Measurements from ENCODE around the gene MRPS18A. TPM values are rescaled to one million over a fixed set of nuclear protein-coding genes. Genes with fewer than 3 reads are reported as not detected.
"Not testable (repeated sequence)": the region's sequence is repeated elsewhere in the genome, so short reads cannot be mapped to it uniquely, and the experiment has no call there.

The MRPS18A gene
- total RNA-seq, 1 donor from 2014 or later: 41.8 TPM

DNA sequence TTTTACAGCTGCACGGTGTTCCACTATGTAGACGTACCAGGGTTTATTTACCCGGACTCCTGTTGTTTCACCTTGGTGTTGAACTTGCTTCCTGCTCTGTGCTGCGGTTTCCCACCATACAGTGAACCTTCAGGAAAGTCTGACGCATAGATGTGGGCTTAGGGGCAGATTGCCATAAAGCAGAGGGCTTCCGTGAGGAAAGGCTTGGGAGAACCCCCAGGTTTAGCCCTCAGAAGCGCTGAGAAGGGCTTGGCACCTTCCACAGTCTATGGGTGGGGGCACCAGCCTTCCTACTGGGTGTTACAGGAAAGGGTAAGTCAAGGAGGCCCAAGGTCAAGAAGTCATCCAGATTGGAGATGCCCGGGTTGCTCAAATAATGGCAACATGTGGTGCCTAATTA, 19.2 kb upstream of the MRPS18A start:
- Histone ChIP-seq H3K27ac (replicated peaks) (peak overlapping the region; percentile 62), H3K36me3 (no peaks in the 10 kb centered on the region), H3K4me3 (no peak overlapping the region), H3K27me3 (ENCODE audit: low read depth) (no peaks in the 10 kb centered on the region), H3K9me3 (replicated peaks) (no peaks in the 10 kb centered on the region), H3K4me1 (peaks cover 77% of the 10 kb centered on the region)
- intact Hi-C loops (cut with micrococcal nuclease): no loop called here
- no peak for DNase-seq
- TF ChIP-seq, protein P1, sequence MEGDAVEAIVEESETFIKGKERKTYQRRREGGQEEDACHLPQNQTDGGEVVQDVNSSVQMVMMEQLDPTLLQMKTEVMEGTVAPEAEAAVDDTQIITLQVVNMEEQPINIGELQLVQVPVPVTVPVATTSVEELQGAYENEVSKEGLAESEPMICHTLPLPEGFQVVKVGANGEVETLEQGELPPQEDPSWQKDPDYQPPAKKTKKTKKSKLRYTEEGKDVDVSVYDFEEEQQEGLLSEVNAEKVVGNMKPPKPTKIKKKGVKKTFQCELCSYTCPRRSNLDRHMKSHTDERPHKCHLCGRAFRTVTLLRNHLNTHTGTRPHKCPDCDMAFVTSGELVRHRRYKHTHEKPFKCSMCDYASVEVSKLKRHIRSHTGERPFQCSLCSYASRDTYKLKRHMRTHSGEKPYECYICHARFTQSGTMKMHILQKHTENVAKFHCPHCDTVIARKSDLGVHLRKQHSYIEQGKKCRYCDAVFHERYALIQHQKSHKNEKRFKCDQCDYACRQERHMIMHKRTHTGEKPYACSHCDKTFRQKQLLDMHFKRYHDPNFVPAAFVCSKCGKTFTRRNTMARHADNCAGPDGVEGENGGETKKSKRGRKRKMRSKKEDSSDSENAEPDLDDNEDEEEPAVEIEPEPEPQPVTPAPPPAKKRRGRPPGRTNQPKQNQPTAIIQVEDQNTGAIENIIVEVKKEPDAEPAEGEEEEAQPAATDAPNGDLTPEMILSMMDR (IDR thresholded peaks at IDR 0.05; ENCODE audit: borderline replicate concordance): no peak

DNA sequence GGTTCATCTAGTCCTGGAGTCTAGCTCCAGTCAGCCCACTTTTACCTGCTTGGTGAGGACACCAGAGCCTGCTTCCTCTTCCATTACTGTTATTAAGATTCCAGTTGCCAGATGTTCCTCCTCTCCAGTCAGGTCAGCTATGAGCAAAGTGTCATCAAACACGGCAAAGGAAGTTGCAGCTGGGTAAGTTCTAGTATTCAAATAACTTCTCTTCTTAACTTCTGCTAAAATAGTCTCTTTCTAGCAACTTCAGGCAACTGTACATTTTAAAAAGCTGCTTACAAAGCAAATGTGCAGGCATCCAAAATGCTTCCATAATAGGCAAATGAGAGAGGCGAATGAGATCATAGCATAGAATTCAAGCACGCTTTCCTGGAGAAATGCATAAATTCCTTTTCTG, 18.4 kb upstream of the MRPS18A start:
- Histone ChIP-seq H3K9me3 (replicated peaks) (no peaks in the 10 kb centered on the region), H3K36me3 (no peaks in the 10 kb centered on the region), H3K27me3 (ENCODE audit: low read depth) (no peaks in the 10 kb centered on the region), H3K4me3 (no peak overlapping the region), H3K27ac (replicated peaks) (peak overlapping the region; percentile 62), H3K4me1 (peaks cover 85% of the 10 kb centered on the region)
- no peak for DNase-seq
- intact Hi-C loops (cut with micrococcal nuclease): no loop called here
- TF ChIP-seq, protein P1 (IDR thresholded peaks at IDR 0.05; ENCODE audit: borderline replicate concordance): no peak

DNA sequence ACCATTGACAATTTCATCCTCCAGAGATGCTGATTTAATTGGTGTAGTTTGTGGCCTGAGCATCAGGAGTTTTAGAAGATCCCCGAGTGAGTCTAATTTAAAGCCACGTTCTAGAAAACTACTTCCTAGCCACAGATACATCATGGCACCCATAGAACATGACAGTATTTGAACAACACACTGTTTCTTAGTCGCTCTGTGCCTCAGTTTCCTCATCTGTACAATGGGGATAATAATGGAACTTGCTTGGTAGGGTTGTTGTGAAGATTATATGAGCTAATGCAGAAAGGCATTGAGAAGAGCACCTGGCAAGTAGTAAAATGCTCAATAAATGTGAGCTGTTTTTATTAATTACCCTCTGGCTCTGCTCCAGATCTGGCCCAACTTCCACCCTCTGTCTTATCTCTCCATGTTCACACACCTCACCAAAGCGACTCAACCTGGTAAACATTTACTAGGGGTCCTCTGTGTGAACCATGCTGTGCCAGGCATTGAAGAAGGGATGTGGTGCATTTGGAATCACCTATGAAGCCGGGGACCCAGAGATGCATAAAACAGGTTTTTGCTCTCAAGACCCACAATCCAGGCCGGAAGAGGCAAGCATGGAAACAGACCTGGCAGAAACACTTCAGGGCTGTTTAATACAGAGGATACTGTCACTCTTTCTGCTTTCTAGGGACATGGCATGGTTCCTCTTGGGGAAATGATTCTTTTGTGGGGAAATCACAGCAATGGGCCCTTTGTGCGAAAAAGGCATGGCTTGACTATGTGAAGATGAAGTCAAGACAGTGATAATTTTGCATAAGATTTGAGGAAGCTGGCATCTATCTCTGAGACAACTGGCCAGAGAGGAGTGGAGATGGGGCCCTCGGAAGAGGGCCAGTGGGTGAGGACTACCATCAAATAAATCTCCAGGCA, 16.2 kb upstream of the MRPS18A start:
- peak overlapping the region; percentile 94 for H3K27ac ChIP-seq (replicated peaks)
- no peaks in the 10 kb centered on the region for H3K27me3 ChIP-seq (ENCODE audit: low read depth)
- intact Hi-C loops (cut with micrococcal nuclease): no loop called here
- TF ChIP-seq, protein P1 (IDR thresholded peaks at IDR 0.05; ENCODE audit: borderline replicate concordance): no peak
- H3K4me1 ChIP-seq: peaks cover 91% of the 10 kb centered on the region
- no peaks in the 10 kb centered on the region for H3K36me3 ChIP-seq
- H3K9me3 ChIP-seq (replicated peaks): no peaks in the 10 kb centered on the region
- no peak for DNase-seq
- no peak overlapping the region for H3K4me3 ChIP-seq

DNA sequence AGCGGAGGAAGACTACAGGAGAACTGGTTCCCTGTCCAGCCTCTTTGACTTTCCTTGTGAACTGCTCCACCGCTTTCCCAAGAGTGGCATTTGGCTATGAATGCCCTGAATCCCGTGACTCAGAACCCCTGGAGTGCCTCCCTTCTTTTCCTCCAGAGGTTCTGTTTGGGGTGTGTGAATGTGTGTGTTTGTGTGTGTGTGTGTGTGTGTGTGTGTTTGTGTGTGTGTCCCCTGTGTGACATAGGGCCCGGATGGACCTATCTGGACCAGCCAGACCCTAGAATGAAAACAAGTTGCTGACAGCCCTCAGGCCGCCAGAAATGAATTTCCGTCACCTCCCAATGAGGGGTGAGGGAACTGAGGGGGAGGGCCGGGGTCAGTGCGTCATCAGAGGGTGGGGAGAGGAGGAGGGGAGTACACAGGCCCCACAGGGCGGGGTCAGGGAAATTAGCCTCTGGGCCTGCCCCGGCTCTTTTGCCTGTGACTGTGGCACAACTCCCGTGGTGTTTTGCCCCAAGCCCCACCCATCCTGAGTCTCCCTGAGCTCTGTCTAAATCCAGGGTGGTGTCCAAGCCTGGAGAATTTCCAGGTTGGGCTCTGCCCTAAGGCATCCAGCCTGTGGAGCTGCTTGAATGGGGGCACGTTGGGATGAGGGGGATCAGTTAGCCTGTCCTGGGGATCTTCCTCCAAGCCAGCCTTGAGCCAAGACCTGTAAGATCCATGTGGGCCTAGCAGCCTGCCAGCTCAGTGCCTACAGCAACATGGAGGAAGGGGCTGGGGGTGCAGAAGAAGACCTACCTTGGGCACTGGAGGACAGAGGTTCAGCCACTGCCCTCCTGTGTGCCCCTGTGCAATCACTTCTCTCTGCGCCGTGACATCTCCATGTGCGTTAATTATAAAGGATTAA, 15.2 kb upstream of the MRPS18A start:
- intact Hi-C loops (cut with micrococcal nuclease): no loop called here
- TF ChIP-seq, protein P1 (IDR thresholded peaks at IDR 0.05; ENCODE audit: borderline replicate concordance): no peak
- H3K4me3 ChIP-seq: peak overlapping the region; percentile 0
- no peaks in the 10 kb centered on the region for H3K36me3 ChIP-seq
- H3K4me1 ChIP-seq: peaks cover 91% of the 10 kb centered on the region
- peak; percentile 94 for DNase-seq
- H3K27me3 ChIP-seq (ENCODE audit: low read depth): no peaks in the 10 kb centered on the region
- H3K9me3 ChIP-seq (replicated peaks): no peaks in the 10 kb centered on the region
- H3K27ac ChIP-seq (replicated peaks): peak overlapping the region; percentile 94

DNA sequence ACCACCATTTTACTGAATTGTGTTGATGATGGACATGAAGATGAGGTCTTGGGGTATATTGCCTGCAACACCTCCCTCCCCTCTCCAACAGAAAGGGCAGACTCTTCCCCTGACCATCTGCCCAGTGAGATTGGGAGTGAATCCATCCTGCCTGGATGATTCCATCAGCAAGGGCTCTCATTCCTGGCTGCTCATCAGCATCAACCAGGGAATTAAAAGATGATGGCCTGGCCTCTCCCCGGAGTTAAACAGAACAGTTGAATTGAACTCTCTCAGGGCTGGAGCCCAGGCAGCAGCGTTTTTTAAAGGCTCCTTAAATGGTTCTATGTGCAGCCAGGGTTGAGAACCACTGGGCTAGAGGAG, 14.6 kb upstream of the MRPS18A start:
- no peak for DNase-seq
- H3K4me1 ChIP-seq: peaks cover 84% of the 10 kb centered on the region
- H3K36me3 ChIP-seq: no peaks in the 10 kb centered on the region
- no peaks in the 10 kb centered on the region for H3K27me3 ChIP-seq (ENCODE audit: low read depth)
- H3K4me3 ChIP-seq: peak overlapping the region; percentile 0
- TF ChIP-seq, protein P1 (IDR thresholded peaks at IDR 0.05; ENCODE audit: borderline replicate concordance): no peak
- H3K9me3 ChIP-seq (replicated peaks): no peaks in the 10 kb centered on the region
- H3K27ac ChIP-seq (replicated peaks): peak overlapping the region; percentile 94
- intact Hi-C loops (cut with micrococcal nuclease): no loop called here

DNA sequence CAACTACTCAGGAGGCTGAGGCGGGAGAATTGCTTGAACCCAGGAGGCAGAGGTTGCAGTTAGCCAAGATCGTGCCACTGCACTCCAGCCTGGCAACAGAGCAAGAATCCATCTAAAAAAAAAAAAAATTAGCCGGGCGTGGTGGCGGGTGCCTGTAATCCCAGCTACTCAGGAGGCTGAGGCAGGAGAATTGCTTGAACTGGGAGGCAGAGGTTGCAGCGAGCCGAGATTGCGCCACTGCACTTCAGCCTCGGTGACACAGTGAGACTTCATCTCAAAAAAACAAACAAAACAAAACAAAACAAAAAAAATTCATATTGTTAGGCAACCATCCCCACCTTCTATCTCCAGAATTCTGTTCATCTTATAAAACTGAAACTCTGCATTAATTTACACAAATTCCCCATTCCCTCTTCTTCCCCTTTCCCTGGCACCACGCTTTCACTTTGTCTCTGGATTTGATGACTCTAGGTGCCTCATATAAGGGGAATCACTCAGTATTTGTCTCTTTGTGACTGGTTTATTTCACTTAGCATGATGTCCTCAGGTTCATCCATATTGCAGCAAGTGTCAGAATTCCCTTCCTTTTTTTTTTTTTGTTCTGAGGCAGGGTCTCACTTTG, 13.5 kb upstream of the MRPS18A start:
- intact Hi-C loops (cut with micrococcal nuclease); H3K36me3 ChIP-seq; H3K4me3 ChIP-seq; H3K27me3 ChIP-seq (ENCODE audit: low read depth); H3K9me3 ChIP-seq (replicated peaks); DNase-seq: not testable (repeated sequence)
- Histone ChIP-seq H3K27ac (replicated peaks) (peak overlapping the region; percentile 94), H3K4me1 (peaks cover 82% of the 10 kb centered on the region)

All from left ventricle myocardium inferior (tissue), 1 donor.